Colonic mucosa (tissue), 4 donors: ENCODE results near the gene AMOTL2. TPM values are rescaled to one million over a fixed set of nuclear protein-coding genes. Genes with fewer than 3 reads are reported as not detected.
A peak's percentile ranks its signal among the peaks of the same experiment; 100 is the strongest.

Source experiments
- DNase-seq: peaks from one replicate; pipeline ENCODE4 v3.0.0-alpha.2; 2020
- H3K27ac ChIP-seq: fragments of 200-600 bp; one replicate; pipeline ENCODE4 v1.8.0; 2021
- H3K27me3 ChIP-seq: fragments of 200-600 bp; one replicate; pipeline ENCODE4 v1.8.0; 2021
- H3K36me3 ChIP-seq: fragments of 200-600 bp; one replicate; pipeline ENCODE4 v1.8.0; 2021
- H3K4me1 ChIP-seq: fragments of 200-600 bp; one replicate; pipeline ENCODE4 v1.8.0; 2021; ENCODE audit warnings: mild to moderate bottlenecking
- H3K4me3 ChIP-seq: fragments of 200-600 bp; one replicate; pipeline ENCODE4 v1.8.0; 2021
- H3K9ac ChIP-seq, 2 donors: one replicate each; pipeline ENCODE4 v1.7.0; 2013; ENCODE audit warnings: control low read depth in 2 of 2, low read depth in 2 of 2, low read length in 2 of 2
- H3K9me3 ChIP-seq: fragments of 200-600 bp; one replicate; pipeline ENCODE4 v1.8.0; 2021
- CTCF ChIP-seq: fragments of 200-600 bp; IDR thresholded peaks from one replicate; pipeline ENCODE4 v1.8.0; 2022; ENCODE audit warnings: antibody characterized with exemption, mild to moderate bottlenecking
- intact Hi-C: fragments of 100-400 bp; cut with DNase I; formaldehyde crosslinking; loops from one replicate; pipeline ENCODE4 v1.14.1; 2022
- total RNA-seq, 2 donors: library from RNA; stranded (reverse); fragmentation: NEBNext Ultra II Directional in 1 of 2; extraction: Animal tissue kit (Norgen Biotek cat#: 25700) in 1 of 2; gene quantifications; one replicate each; pipeline ENCODE4 v1.2.1, GENCODE V29; 2021
- donor health status: healthy.
- donor health status: DM: no; HTN: no; CAD: no.
- donor health status: DM: no; HTN: no; CAD: no.

AMOTL2 gene
- total RNA-seq, 2 donors from 2014 or later: 17.8 to 19.9 TPM

- intact Hi-C loops: no loop called here
- Histone ChIP-seq H3K4me3 (no peak overlapping the region), H3K9ac (peak overlapping the region in 1 of 2 donors; percentile 4), H3K27me3 (no peaks in the 10 kb centered on the region), H3K4me1 (no peaks in the 10 kb centered on the region), H3K36me3 (no peaks in the 10 kb centered on the region), H3K27ac (peak overlapping the region; percentile 4), H3K9me3 (no peaks in the 10 kb centered on the region)
- no peak for DNase-seq
- TF ChIP-seq CTCF: no peak
These were observed 43.1 kb downstream of the AMOTL2 start for GRCh38 chr3:134330883-134331810.

- TF ChIP-seq CTCF: no peak
- no peaks in the 10 kb centered on the region for H3K9me3 ChIP-seq
- DNase-seq: no peak
- H3K4me1 ChIP-seq: no peaks in the 10 kb centered on the region
- H3K9ac ChIP-seq: no peak overlapping the region
- no peak overlapping the region for H3K27ac ChIP-seq
- intact Hi-C loops: no loop called here
- H3K4me3 ChIP-seq: no peak overlapping the region
- no peaks in the 10 kb centered on the region for H3K36me3 ChIP-seq
- H3K27me3 ChIP-seq: no peaks in the 10 kb centered on the region
These were observed 45.4 kb downstream of the AMOTL2 start for GRCh38 chr3:134328846-134329245.

GRCh38 chr3:134328147-134328591 lies 46.1 kb downstream of the AMOTL2 start:
- DNase-seq: no peak
- no peak overlapping the region for H3K27ac ChIP-seq
- H3K27me3 ChIP-seq: no peaks in the 10 kb centered on the region
- no peaks in the 10 kb centered on the region for H3K36me3 ChIP-seq
- H3K4me3 ChIP-seq: no peak overlapping the region
- H3K9me3 ChIP-seq: no peaks in the 10 kb centered on the region
- no peak overlapping the region for H3K9ac ChIP-seq
- TF ChIP-seq CTCF: no peak
- H3K4me1 ChIP-seq: no peaks in the 10 kb centered on the region
- intact Hi-C loops: no loop called here

- Histone ChIP-seq H3K4me1 (no peaks in the 10 kb centered on the region), H3K27me3 (no peaks in the 10 kb centered on the region), H3K9me3 (no peaks in the 10 kb centered on the region), H3K36me3 (no peaks in the 10 kb centered on the region), H3K27ac (no peak overlapping the region), H3K9ac (no peak overlapping the region), H3K4me3 (no peak overlapping the region)
- no peak for TF ChIP-seq CTCF
- no peak for DNase-seq
- intact Hi-C loops: no loop called here
These were observed 46.7 kb downstream of the AMOTL2 start for GRCh38 chr3:134327594-134327975.

- no peak overlapping the region for H3K27ac ChIP-seq
- TF ChIP-seq CTCF: no peak
- no peak for DNase-seq
- intact Hi-C loops: no loop called here
- H3K36me3 ChIP-seq: no peaks in the 10 kb centered on the region
- H3K9ac ChIP-seq: no peak overlapping the region
- H3K4me1 ChIP-seq: no peaks in the 10 kb centered on the region
- no peak overlapping the region for H3K4me3 ChIP-seq
- H3K27me3 ChIP-seq: no peaks in the 10 kb centered on the region
- H3K9me3 ChIP-seq: no peaks in the 10 kb centered on the region
These were observed 47.3 kb downstream of the AMOTL2 start for GRCh38 chr3:134326760-134327593.
